B cell (primary cell): Measurements from ENCODE around the gene AGPAT3. TPM values are rescaled to one million over a fixed set of nuclear protein-coding genes. Genes with fewer than 3 reads are reported as not detected.
"Not testable (repeated sequence)": the region's sequence is repeated elsewhere in the genome, so short reads cannot be mapped to it uniquely, and the experiment has no call there.

Experiments used
- ATAC-seq: fragments of 200-7000 bp; cut with Tn5 transposase; one replicate; pipeline ENCODE4 v1.10.0; 2021; ENCODE audit warnings: low read depth, mild to moderate bottlenecking, moderate number of reproducible peaks, moderate library complexity
- CTCF ChIA-PET: fragments of 350-600 bp; sonication (Branson Sonifier 250); formaldehyde crosslinking; loops from one replicate; lab custom pipeline; 2021; ENCODE audit warnings: antibody characterized with exemption, inconsistent platforms; lab: Charles Lee
- POLR2A ChIA-PET: fragments of 350-600 bp; sonication (Branson Sonifier 250); formaldehyde crosslinking; loops from one replicate; lab custom pipeline; 2021; ENCODE audit warnings: antibody characterized with exemption; lab: Charles Lee
- DNase-seq: peaks from one replicate; pipeline ENCODE4 v3.0.0; 2013
- H2AFZ ChIP-seq: 2 replicates; pipeline ENCODE4 v1.6.1; 2012; ENCODE audit warnings: mild to moderate bottlenecking, low read depth, low read length; ENCODE audit not compliant: insufficient read depth, poor library complexity, severe bottlenecking
- H3K27ac ChIP-seq, 2 donors: 1 replicate in 1 of 2; 2 replicates in 1 of 2; pipeline ENCODE4 v1.5.1; 2012 to 2013; ENCODE audit warnings: low read length in 2 of 2, mild to moderate bottlenecking in 2 of 2, moderate library complexity in 1 of 2
- H3K27me3 ChIP-seq, 4 experiments: fragments of 200-600 bp in 1 of 4; sonication (generic) in 1 of 4; replicated peaks in 1 of 4; 1 replicate in 2 of 4; 2 replicates in 2 of 4; pipeline versions ENCODE4 v1.6.1 to v1.7.0; 2013 to 2016; ENCODE audit warnings: low read length in 3 of 4, mild to moderate bottlenecking in 2 of 4, mixed read lengths in 1 of 4, moderate library complexity in 1 of 4; ENCODE audit not compliant: insufficient read depth in 4 of 4, control insufficient read depth in 3 of 4; ENCODE audit errors: control extremely low read depth in 1 of 4
- H3K36me3 ChIP-seq, 2 experiments: replicated peaks in 1 of 2; 1 replicate in 1 of 2; 2 replicates in 1 of 2; pipeline versions ENCODE4 v1.6.1 to v1.7.1; 2013; ENCODE audit warnings: low read length in 1 of 2; ENCODE audit not compliant: insufficient read depth in 2 of 2, control insufficient read depth in 1 of 2; ENCODE audit errors: control extremely low read depth in 1 of 2, extremely low read depth in 1 of 2
- H3K4me1 ChIP-seq, 2 donors: fragments of 200-600 bp in 1 of 2; sonication (generic) in 1 of 2; 1 replicate in 1 of 2; 2 replicates in 1 of 2; pipeline versions ENCODE4 v1.5.1 to v1.6.1; 2013 to 2017; ENCODE audit warnings: low read length in 2 of 2; ENCODE audit not compliant: control insufficient read depth in 2 of 2, insufficient read depth in 2 of 2
- H3K4me2 ChIP-seq: replicated peaks from 2 replicates; pipeline ENCODE3; 2012; ENCODE audit warnings: mild to moderate bottlenecking, low read depth, low read length; ENCODE audit not compliant: poor library complexity, severe bottlenecking
- H3K4me3 ChIP-seq, 5 experiments: fragments of 200-600 bp in 1 of 5; sonication (generic) in 1 of 5; 1 replicate in 3 of 5; 2 replicates in 2 of 5; pipeline versions ENCODE4 v1.5.1 to v1.7.0; 2011 to 2016; ENCODE audit warnings: low read length in 4 of 5, mild to moderate bottlenecking in 4 of 5, low read depth in 2 of 5, control low read depth in 1 of 5, moderate library complexity in 1 of 5; ENCODE audit not compliant: insufficient read depth in 1 of 5; ENCODE audit errors: control extremely low read depth in 1 of 5, extremely low read depth in 1 of 5
- H3K79me2 ChIP-seq: fragments of 200-600 bp; sonication (generic); one replicate; pipeline ENCODE4 v1.6.0; 2016; ENCODE audit warnings: low read length; ENCODE audit not compliant: control insufficient read depth, insufficient read depth
- H3K9ac ChIP-seq: fragments of 200-600 bp; sonication (generic); 2 replicates; pipeline ENCODE4 v1.6.1; 2017; ENCODE audit warnings: mild to moderate bottlenecking, low read length, moderate library complexity
- H3K9me3 ChIP-seq, 3 donors: one replicate each; pipeline versions ENCODE4 v1.6.1 to v1.7.1; 2013; ENCODE audit warnings: low read length in 2 of 3; ENCODE audit not compliant: control insufficient read depth in 2 of 3, insufficient read depth in 1 of 3; ENCODE audit errors: control extremely low read depth in 1 of 3
- H4K20me1 ChIP-seq: 2 replicates; pipeline ENCODE4 v1.6.0; 2012; ENCODE audit warnings: mild to moderate bottlenecking, low read length; ENCODE audit not compliant: insufficient read depth, control insufficient read depth, poor library complexity, severe bottlenecking
- H3K27ac Mint-ChIP-seq: one replicate; pipeline ENCODE4 v1.8.0; 2021; ENCODE audit warnings: mixed read lengths
- H3K27me3 Mint-ChIP-seq: one replicate; pipeline ENCODE4 v1.8.0; 2021; ENCODE audit warnings: mixed read lengths
- H3K4me1 Mint-ChIP-seq: one replicate; pipeline ENCODE4 v1.8.0; 2021; ENCODE audit warnings: mixed read lengths
- H3K4me3 Mint-ChIP-seq: one replicate; pipeline ENCODE4 v1.8.0; 2021; ENCODE audit warnings: mixed read lengths
- H3K9me3 Mint-ChIP-seq: one replicate; pipeline ENCODE4 v1.8.0; 2022; ENCODE audit warnings: mixed read lengths; ENCODE audit not compliant: insufficient read depth
- CTCF ChIP-seq: fragments of 200-600 bp; IDR thresholded peaks from one replicate; pipeline ENCODE4 v1.8.0; 2022; ENCODE audit warnings: antibody characterized with exemption, mild to moderate bottlenecking
- EZH2 ChIP-seq: IDR thresholded peaks from 2 replicates; pipeline ENCODE4 v1.6.1; 2012; ENCODE audit warnings: borderline replicate concordance, low read depth, mild to moderate bottlenecking, moderate library complexity, low read length; ENCODE audit not compliant: insufficient read depth, poor library complexity, severe bottlenecking
- WGBS: methylation state at CpG from one replicate; pipeline ENCODE4 v1.1.5; 2013; ENCODE audit warnings: missing lambda C conversion rate; ENCODE audit not compliant: insufficient coverage; 5-methylcytosine and 5-hydroxymethylcytosine counted together
- intact Hi-C: fragments of 100-400 bp; cut with micrococcal nuclease; formaldehyde crosslinking; loops from one replicate; pipeline ENCODE4 v1.10.0; 2022
- polyA plus RNA-seq: library from polyadenylated mRNA; depleted of rRNA; stranded (reverse); fragments of >200 nt; gene quantifications from 2 replicates; pipeline ENCODE4 v1.2.3, GENCODE V29; 2012
- total RNA-seq, 2 donors: library from RNA; stranded (reverse); fragments of 120-200 nt in 1 of 2; gene quantifications; 1 replicate in 1 of 2; 2 replicates in 1 of 2; pipeline versions ENCODE4 v1.2.3 to v1.2.4, GENCODE V29; 2013 to 2022

AGPAT3 gene
- total and polyA plus RNA-seq, 2 donors (not counting 1 experiment from before 2014, with no cell fraction given) = 14.3 to 49.3 TPM

GRCh38 chr21:43840259-43840658 is 24.8 kb upstream of the AGPAT3 start:
- TF ChIP-seq EZH2 = no peak
- TF ChIP-seq CTCF = no peak
- ChIA-PET POLR2A (no interaction called here), CTCF (no interaction called here)
- Histone ChIP-seq H3K9me3 (no peaks in the 10 kb centered on the region), H3K79me2 (no peaks in the 10 kb centered on the region), H3K4me1 (peaks cover 4% of the 10 kb centered on the region in 2 donors), H3K36me3 (no peaks in the 10 kb centered on the region), H3K27me3 (peaks cover 0 to 15% (median 2%) of the 10 kb centered on the region in 4 experiments), H3K27ac (no peak overlapping the region), H3K9ac (no peak overlapping the region), H2AFZ (no peak overlapping the region), H3K4me3 (no peak overlapping the region), H3K4me2 (no peak overlapping the region), H4K20me1 (no peaks in the 10 kb centered on the region)
- Mint-ChIP-seq H3K4me1 (peaks cover 5% of the 10 kb centered on the region), H3K27ac (no peak overlapping the region), H3K4me3 (no peak overlapping the region), H3K9me3 (no peaks in the 10 kb centered on the region), H3K27me3 (peaks cover 32% of the 10 kb centered on the region)
- ATAC-seq = no peak
- 94% methylated on average over 2 of the region's 3 CpGs for WGBS
- DNase-seq = no peak
- intact Hi-C loops = no loop called here

GRCh38 chr21:43842742-43843141 is 22.3 kb upstream of the AGPAT3 start:
- Histone ChIP-seq H3K36me3 (no peaks in the 10 kb centered on the region), H3K27me3 (no peaks in the 10 kb centered on the region), H3K9me3 (no peaks in the 10 kb centered on the region), H3K4me1 (peaks cover 0 to 4% of the 10 kb centered on the region in 2 donors), H2AFZ (peak overlapping the region; percentile 66), H3K9ac (peak overlapping the region; percentile 35), H3K4me3 (no peak overlapping the region), H3K79me2 (no peaks in the 10 kb centered on the region), H4K20me1 (no peaks in the 10 kb centered on the region), H3K27ac (peak overlapping the region in 1 of 2 donors; percentile 39), H3K4me2 (peak overlapping the region; percentile 72)
- peaks cover 5% of the 10 kb centered on the region for H3K4me1 Mint-ChIP-seq
- DNase-seq (peak; percentile 52), ATAC-seq (no peak)
- ChIA-PET CTCF (interaction anchor here (0.7 to 0.8 kb wide), 2 partner anchors 15 to 96 kb away, joined by 4 to 5 read pairs; no protein-coding TSS in a partner anchor), POLR2A (interaction anchor here (0.7 kb wide), 1 partner anchor 459 kb away, joined by 4 read pairs; no protein-coding TSS in a partner anchor)
- H3K27me3 Mint-ChIP-seq = peaks cover 12% of the 10 kb centered on the region
- intact Hi-C loops = no loop called here
- H3K9me3 Mint-ChIP-seq = no peaks in the 10 kb centered on the region
- H3K4me3 Mint-ChIP-seq = peak overlapping the region; percentile 36
- peak overlapping the region; percentile 4 for H3K27ac Mint-ChIP-seq
- TF ChIP-seq CTCF (no peak), EZH2 (no peak)
- WGBS = no CpG with 5 or more reads among the region's 2 CpGs

DNA sequence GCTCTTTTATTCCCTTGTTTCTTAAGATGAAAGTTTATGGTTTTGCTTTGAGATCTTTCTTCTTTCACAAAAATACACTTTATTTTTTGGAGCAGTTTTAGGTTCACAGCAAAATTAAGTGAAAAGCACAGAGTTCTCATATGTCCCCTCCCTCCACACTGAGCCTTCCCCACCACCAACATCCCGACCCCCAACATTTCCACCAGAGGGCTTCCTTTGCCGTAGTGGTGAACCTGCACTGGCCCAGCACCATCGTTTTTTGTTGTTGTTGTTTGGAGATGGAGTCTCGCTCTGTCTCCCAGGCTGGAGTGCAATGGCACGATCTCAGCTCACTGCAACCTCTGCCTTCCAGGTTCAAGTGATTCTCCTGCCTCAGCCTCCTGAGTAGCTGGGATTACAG is 20.1 kb upstream of the AGPAT3 start:
- POLR2A ChIA-PET, H3K9ac ChIP-seq, H3K4me1 ChIP-seq, H4K20me1 ChIP-seq, H3K4me3 ChIP-seq, H3K27me3 Mint-ChIP-seq, H3K36me3 ChIP-seq, H3K4me3 Mint-ChIP-seq, ATAC-seq, DNase-seq, H3K27ac ChIP-seq, H3K79me2 ChIP-seq, H3K4me2 ChIP-seq, H2AFZ ChIP-seq, H3K9me3 Mint-ChIP-seq, H3K4me1 Mint-ChIP-seq, intact Hi-C loops, H3K27me3 ChIP-seq, H3K9me3 ChIP-seq, H3K27ac Mint-ChIP-seq: not testable (repeated sequence)
- CTCF ChIA-PET = interaction anchor here (0.9 kb wide), 1 partner anchor 131 kb away, joined by 4 read pairs; no protein-coding TSS in a partner anchor
- 92% methylated on average over 3 of the region's 5 CpGs for WGBS
